C4-2B (cell line): Measurements from ENCODE around the gene UBXN2A.

Experiments
- CTCF ChIP-seq: fragments of 450-650 bp; conservative IDR thresholded peaks from 2 replicates; pipeline ENCODE4 v1.5.1; 2017; ENCODE audit warnings: mild to moderate bottlenecking
- ZFX ChIP-seq: fragments of 450-650 bp; IDR thresholded peaks from 2 replicates; pipeline ENCODE4 v1.6.1; 2017

GRCh38 chr2:24011250-24012104, 71.2 kb downstream of the UBXN2A start:
- no peak for TF ChIP-seq CTCF
- TF ChIP-seq ZFX, result no peak
